ENCODE results near the gene NSA2. TPM values are rescaled to one million over a fixed set of nuclear protein-coding genes. Genes with fewer than 3 reads are reported as not detected.
A peak's percentile ranks its signal among the peaks of the same experiment; 100 is the strongest.

NSA2 gene
- 74.8 and 78.3 TPM in 2 replicates for total RNA-seq
- long read RNA-seq, full-length matches to known transcripts = 8 of 9 reads
- long read RNA-seq, partial matches to known transcripts = 1 of 9 reads
- long read RNA-seq, other reads (novel, unspliced or antisense) = 0 of 9 reads

DNA sequence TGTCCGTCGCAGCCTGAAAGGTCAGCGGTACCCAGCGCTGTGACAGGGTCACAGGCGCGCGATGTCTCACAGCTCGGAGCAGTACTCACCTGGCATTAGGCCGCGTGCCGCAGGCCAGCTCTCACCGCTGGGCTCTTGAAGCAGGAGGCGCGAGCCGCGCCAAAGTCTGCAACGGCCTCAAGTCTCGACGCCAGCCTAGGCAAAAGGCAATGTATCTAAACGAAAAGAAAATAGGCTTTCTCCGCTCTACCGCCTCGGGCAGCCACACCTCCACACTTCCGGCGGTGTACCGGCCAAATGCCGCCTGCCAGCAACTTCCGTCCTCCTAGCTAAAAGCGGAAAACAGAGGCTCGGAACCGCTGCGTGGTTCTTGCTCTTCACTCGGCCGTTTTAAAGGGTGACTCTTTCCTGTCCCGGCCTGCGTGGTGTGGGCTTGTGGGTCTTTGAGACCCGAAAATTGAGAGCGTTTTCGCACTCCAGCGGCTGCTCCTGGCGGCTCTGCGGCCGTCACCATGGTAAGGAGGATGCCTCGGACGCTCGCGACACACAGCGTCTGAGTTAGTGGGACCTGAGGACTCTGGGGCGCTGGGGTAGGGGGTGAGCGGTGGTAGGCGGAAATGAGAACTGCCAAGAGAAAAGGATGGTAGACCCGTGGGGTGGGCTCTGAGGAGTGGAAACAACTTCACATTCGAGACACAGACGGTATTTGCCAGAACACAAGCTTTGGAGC, at the start of gene NSA2, which contains the start of gene GFM2:
Gene NSA2 (plus strand): TSS at position 401 of the 730 bp plus-strand sequence. CDS start 112 bp downstream, at position 513.
Gene GFM2 (minus strand): TSS at position 269 of the 730 bp plus-strand sequence. CDS start 3,375 bp downstream, outside the sequence.
- peak; percentile 78 for DNase-seq (ENCODE audit: low spot score, unreplicated experiment)
- Mint-ChIP-seq H3K27me3 (no peaks in the 10 kb centered on the region), H3K4me1 (ENCODE audit: low read depth) (peaks cover 23% of the 10 kb centered on the region), H3K36me3 (ENCODE audit: insufficient read depth) (peaks cover 10% of the 10 kb centered on the region), H3K27ac (peak within 1 kb of the TSS; percentile 98), H3K4me3 (ENCODE audit: low read depth) (peak within 1 kb of the TSS; percentile 99), H3K9me3 (ENCODE audit: low read depth) (no peaks in the 10 kb centered on the region)
- TF ChIP-seq, protein P1, sequence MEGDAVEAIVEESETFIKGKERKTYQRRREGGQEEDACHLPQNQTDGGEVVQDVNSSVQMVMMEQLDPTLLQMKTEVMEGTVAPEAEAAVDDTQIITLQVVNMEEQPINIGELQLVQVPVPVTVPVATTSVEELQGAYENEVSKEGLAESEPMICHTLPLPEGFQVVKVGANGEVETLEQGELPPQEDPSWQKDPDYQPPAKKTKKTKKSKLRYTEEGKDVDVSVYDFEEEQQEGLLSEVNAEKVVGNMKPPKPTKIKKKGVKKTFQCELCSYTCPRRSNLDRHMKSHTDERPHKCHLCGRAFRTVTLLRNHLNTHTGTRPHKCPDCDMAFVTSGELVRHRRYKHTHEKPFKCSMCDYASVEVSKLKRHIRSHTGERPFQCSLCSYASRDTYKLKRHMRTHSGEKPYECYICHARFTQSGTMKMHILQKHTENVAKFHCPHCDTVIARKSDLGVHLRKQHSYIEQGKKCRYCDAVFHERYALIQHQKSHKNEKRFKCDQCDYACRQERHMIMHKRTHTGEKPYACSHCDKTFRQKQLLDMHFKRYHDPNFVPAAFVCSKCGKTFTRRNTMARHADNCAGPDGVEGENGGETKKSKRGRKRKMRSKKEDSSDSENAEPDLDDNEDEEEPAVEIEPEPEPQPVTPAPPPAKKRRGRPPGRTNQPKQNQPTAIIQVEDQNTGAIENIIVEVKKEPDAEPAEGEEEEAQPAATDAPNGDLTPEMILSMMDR (IDR thresholded peaks at IDR 0.05; ENCODE audit: unreplicated experiment) = no peak

DNA sequence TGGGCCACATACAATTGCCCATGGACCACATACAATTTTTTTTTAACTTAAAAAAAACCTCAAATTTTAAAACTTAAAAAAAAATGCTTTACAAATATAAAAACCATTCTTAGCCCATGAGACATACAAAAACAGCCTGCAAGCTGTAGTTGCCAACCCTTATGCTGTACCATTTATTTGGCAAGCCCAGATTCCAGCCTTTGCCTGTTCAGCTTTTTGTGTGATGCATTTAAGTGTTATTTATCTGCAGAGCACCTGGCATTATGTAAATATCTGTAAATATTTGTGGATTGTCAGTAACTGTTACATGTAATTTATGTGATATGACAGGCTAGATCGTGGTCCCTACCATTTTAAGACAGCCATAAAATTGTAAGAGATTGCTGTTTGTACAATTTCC, 49.5 kb upstream of the NSA2 start:
- Mint-ChIP-seq H3K27me3 (no peaks in the 10 kb centered on the region), H3K4me1 (ENCODE audit: low read depth) (no peaks in the 10 kb centered on the region), H3K9me3 (ENCODE audit: low read depth) (no peaks in the 10 kb centered on the region), H3K36me3 (ENCODE audit: insufficient read depth) (peaks cover 11% of the 10 kb centered on the region), H3K27ac (no peak overlapping the region), H3K4me3 (ENCODE audit: low read depth) (no peak overlapping the region)
- TF ChIP-seq, protein P1 (IDR thresholded peaks at IDR 0.05; ENCODE audit: unreplicated experiment) = no peak
- DNase-seq (ENCODE audit: low spot score, unreplicated experiment) = no peak

DNA sequence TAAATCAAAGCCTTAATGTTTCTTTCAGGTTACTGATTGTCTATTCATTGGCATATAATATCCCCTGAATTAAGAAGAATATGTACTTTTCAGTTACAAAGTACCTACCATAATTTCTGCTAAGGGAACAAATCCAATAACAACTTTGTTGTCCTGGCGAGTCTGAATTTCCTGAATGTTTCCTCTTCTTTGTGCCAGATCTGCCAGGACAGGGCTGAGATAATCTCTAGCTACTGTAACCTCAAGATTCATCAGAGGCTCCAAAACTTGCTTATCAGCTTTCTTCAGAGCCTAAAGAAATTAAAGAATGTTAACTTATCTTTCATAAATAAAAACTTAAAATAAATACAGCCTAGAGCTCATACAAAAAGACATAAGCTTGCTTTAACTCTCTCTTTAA, 44.8 kb upstream of the NSA2 start:
- no peak for DNase-seq (ENCODE audit: low spot score, unreplicated experiment)
- no peaks in the 10 kb centered on the region for H3K9me3 Mint-ChIP-seq (ENCODE audit: low read depth)
- TF ChIP-seq, protein P1 (IDR thresholded peaks at IDR 0.05; ENCODE audit: unreplicated experiment) = no peak

DNA sequence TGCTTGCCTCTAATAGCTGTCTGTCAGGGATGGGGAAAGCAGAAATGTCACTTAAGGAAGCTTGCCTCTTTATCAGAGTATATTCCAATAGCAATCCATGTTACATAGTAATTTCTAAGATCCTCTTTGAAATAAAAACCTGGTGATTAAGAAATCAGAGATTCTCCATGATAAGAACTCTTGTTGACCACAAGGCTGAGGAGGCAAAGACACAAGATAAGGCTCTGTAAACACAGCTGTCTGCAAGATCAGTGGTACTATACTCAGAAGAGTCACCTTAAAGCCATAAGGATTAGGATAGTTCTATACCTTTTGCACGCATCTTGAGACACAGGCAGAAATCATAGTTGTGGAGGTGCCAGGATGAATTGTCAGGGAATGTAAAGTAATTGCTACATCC, 41.7 kb upstream of the NSA2 start:
- no peaks in the 10 kb centered on the region for H3K4me1 Mint-ChIP-seq (ENCODE audit: low read depth)
- no peak overlapping the region for H3K4me3 Mint-ChIP-seq (ENCODE audit: low read depth)
- no peak for DNase-seq (ENCODE audit: low spot score, unreplicated experiment)
- no peaks in the 10 kb centered on the region for H3K27me3 Mint-ChIP-seq
- peaks cover 26% of the 10 kb centered on the region for H3K36me3 Mint-ChIP-seq (ENCODE audit: insufficient read depth)
- H3K9me3 Mint-ChIP-seq (ENCODE audit: low read depth) = no peaks in the 10 kb centered on the region
- H3K27ac Mint-ChIP-seq = no peak overlapping the region
- TF ChIP-seq, protein P1 (IDR thresholded peaks at IDR 0.05; ENCODE audit: unreplicated experiment) = no peak

More for the DNA sequence above, 44.8 kb upstream of the NSA2 start:
- Mint-ChIP-seq H3K27ac (no peak overlapping the region), H3K4me3 (ENCODE audit: low read depth) (no peak overlapping the region), H3K27me3 (no peaks in the 10 kb centered on the region), H3K4me1 (ENCODE audit: low read depth) (no peaks in the 10 kb centered on the region), H3K36me3 (ENCODE audit: insufficient read depth) (peaks cover 24% of the 10 kb centered on the region)

DNA sequence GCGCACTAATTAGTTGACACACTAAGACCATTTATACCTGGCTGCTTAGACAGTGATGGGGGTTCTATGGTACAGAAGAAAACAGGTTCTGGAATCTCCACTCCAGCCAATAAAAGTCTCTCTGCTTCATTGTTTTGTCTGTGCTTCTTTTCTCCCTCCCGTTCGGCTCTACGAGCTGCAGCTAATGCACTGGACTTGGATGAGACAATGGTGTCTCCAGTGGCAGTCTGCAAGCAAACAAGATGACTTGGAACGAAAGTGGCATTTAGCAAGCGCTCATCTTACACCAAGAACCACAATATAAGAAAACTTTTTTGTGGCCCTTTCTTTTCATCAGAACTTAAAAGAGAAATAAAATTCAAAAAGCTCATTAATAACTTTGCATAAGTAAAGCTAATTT, 30.3 kb upstream of the NSA2 start:
- peaks cover 4% of the 10 kb centered on the region for H3K4me1 Mint-ChIP-seq (ENCODE audit: low read depth)
- no peak for DNase-seq (ENCODE audit: low spot score, unreplicated experiment)
- TF ChIP-seq, protein P1 (IDR thresholded peaks at IDR 0.05; ENCODE audit: unreplicated experiment) = no peak
- no peaks in the 10 kb centered on the region for H3K27me3 Mint-ChIP-seq
- H3K36me3 Mint-ChIP-seq (ENCODE audit: insufficient read depth) = peaks cover 12% of the 10 kb centered on the region
- H3K27ac Mint-ChIP-seq = no peak overlapping the region
- H3K4me3 Mint-ChIP-seq (ENCODE audit: low read depth) = no peak overlapping the region
- H3K9me3 Mint-ChIP-seq (ENCODE audit: low read depth) = no peaks in the 10 kb centered on the region

Measured in progenitor cell of endocrine pancreas (in vitro differentiated cells).